Glutamatergic neuron (in vitro differentiated cells): ENCODE results near the gene NCAM1. TPM values are rescaled to one million over a fixed set of nuclear protein-coding genes. Genes with fewer than 3 reads are reported as not detected.
"Not testable (repeated sequence)": the region's sequence is repeated elsewhere in the genome, so short reads cannot be mapped to it uniquely, and the experiment has no call there.

Experiments
- DNase-seq: peaks from one replicate; pipeline ENCODE4 v3.0.0; 2022
- H3K27ac Mint-ChIP-seq: one replicate; pipeline ENCODE4 v1.8.0; 2020; ENCODE audit warnings: mild to moderate bottlenecking, mixed read lengths, inconsistent platforms; ENCODE audit not compliant: unreplicated experiment
- H3K27me3 Mint-ChIP-seq: one replicate; pipeline ENCODE4 v1.8.0; 2020; ENCODE audit warnings: mild to moderate bottlenecking, moderate library complexity, mixed read lengths, inconsistent platforms; ENCODE audit not compliant: unreplicated experiment
- H3K36me3 Mint-ChIP-seq: one replicate; pipeline ENCODE4 v1.8.0; 2020; ENCODE audit warnings: mild to moderate bottlenecking, mixed read lengths, inconsistent platforms; ENCODE audit not compliant: unreplicated experiment
- H3K4me1 Mint-ChIP-seq: one replicate; pipeline ENCODE4 v1.8.0; 2020; ENCODE audit warnings: mild to moderate bottlenecking, low read depth, mixed read lengths, inconsistent platforms; ENCODE audit not compliant: unreplicated experiment
- H3K4me3 Mint-ChIP-seq: one replicate; pipeline ENCODE4 v1.8.0; 2020; ENCODE audit warnings: mild to moderate bottlenecking, mixed read lengths, inconsistent platforms; ENCODE audit not compliant: unreplicated experiment
- H3K9me3 Mint-ChIP-seq: one replicate; pipeline ENCODE4 v1.8.0; 2020; ENCODE audit warnings: mild to moderate bottlenecking, moderate library complexity, mixed read lengths, inconsistent platforms; ENCODE audit not compliant: unreplicated experiment
- CTCF ChIP-seq: fragments of 200-600 bp; sonication (generic); IDR thresholded peaks from one replicate; pipeline ENCODE4 v1.5.0; 2021; ENCODE audit not compliant: partially characterized antibody, unreplicated experiment
- long read RNA-seq: library from polyadenylated mRNA; unstranded; transcript quantifications from one replicate; pipeline ENCODE4 v2.0.0, GENCODE V29; 2020; ENCODE audit not compliant: unreplicated experiment
- total RNA-seq: library from RNA; stranded (reverse); fragmentation: NEBNext Ultra II Directional; extraction: Animal tissue kit (Norgen Biotek cat#: 25700); gene quantifications from one replicate; pipeline ENCODE4 v1.2.1, GENCODE V29; 2021; ENCODE audit not compliant: unreplicated experiment

Gene NCAM1
- total RNA-seq: 819 TPM
- long read RNA-seq, partial matches to known transcripts: 5 of 48 reads
- long read RNA-seq, other reads (novel, unspliced or antisense): 41 of 48 reads

GRCh38 chr11:112961146-112961668, at the start of gene NCAM1:
NCAM1 (plus strand) TSS chr11:112961420.
- Mint-ChIP-seq H3K27ac (peak within 1 kb of the TSS; percentile 98), H3K9me3 (peaks cover 16% of the 10 kb centered on the region), H3K4me3 (peak within 1 kb of the TSS; percentile 96), H3K4me1 (peaks cover 28% of the 10 kb centered on the region), H3K36me3 (no peaks in the 10 kb centered on the region), H3K27me3 (peaks cover 13% of the 10 kb centered on the region)
- no peak for TF ChIP-seq CTCF
- DNase-seq: peak; percentile 99

- Mint-ChIP-seq H3K9me3 (no peaks in the 10 kb centered on the region), H3K4me1 (no peaks in the 10 kb centered on the region), H3K27me3 (no peaks in the 10 kb centered on the region), H3K36me3 (peaks cover 4% of the 10 kb centered on the region), H3K4me3 (no peak overlapping the region), H3K27ac (no peak overlapping the region)
- TF ChIP-seq CTCF: no peak
- no peak for DNase-seq
Measured at GRCh38 chr11:112922606-112923005, 38.6 kb upstream of the NCAM1 start.

- not testable (repeated sequence) for H3K27me3 Mint-ChIP-seq, H3K27ac Mint-ChIP-seq, H3K4me3 Mint-ChIP-seq, H3K36me3 Mint-ChIP-seq, H3K4me1 Mint-ChIP-seq, DNase-seq, H3K9me3 Mint-ChIP-seq
Measured at GRCh38 chr11:112924836-112925235, 36.4 kb upstream of the NCAM1 start.

- no peaks in the 10 kb centered on the region for H3K9me3 Mint-ChIP-seq
- TF ChIP-seq CTCF: no peak
- peaks cover 3% of the 10 kb centered on the region for H3K36me3 Mint-ChIP-seq
- H3K4me3 Mint-ChIP-seq: no peak overlapping the region
- H3K4me1 Mint-ChIP-seq: no peaks in the 10 kb centered on the region
- DNase-seq: no peak
- no peak overlapping the region for H3K27ac Mint-ChIP-seq
- H3K27me3 Mint-ChIP-seq: no peaks in the 10 kb centered on the region
Measured at GRCh38 chr11:112925516-112926310, 35.5 kb upstream of the NCAM1 start.

- H3K27ac Mint-ChIP-seq: no peak overlapping the region
- peaks cover 2% of the 10 kb centered on the region for H3K27me3 Mint-ChIP-seq
- TF ChIP-seq CTCF: no peak
- peaks cover 12% of the 10 kb centered on the region for H3K4me1 Mint-ChIP-seq
- DNase-seq: no peak
- peaks cover 15% of the 10 kb centered on the region for H3K36me3 Mint-ChIP-seq
- H3K9me3 Mint-ChIP-seq: peaks cover 3% of the 10 kb centered on the region
- no peak overlapping the region for H3K4me3 Mint-ChIP-seq
Measured at GRCh38 chr11:112928136-112928535, 33.1 kb upstream of the NCAM1 start.
